ENCODE results near the gene KDR.

KDR gene

DNA sequence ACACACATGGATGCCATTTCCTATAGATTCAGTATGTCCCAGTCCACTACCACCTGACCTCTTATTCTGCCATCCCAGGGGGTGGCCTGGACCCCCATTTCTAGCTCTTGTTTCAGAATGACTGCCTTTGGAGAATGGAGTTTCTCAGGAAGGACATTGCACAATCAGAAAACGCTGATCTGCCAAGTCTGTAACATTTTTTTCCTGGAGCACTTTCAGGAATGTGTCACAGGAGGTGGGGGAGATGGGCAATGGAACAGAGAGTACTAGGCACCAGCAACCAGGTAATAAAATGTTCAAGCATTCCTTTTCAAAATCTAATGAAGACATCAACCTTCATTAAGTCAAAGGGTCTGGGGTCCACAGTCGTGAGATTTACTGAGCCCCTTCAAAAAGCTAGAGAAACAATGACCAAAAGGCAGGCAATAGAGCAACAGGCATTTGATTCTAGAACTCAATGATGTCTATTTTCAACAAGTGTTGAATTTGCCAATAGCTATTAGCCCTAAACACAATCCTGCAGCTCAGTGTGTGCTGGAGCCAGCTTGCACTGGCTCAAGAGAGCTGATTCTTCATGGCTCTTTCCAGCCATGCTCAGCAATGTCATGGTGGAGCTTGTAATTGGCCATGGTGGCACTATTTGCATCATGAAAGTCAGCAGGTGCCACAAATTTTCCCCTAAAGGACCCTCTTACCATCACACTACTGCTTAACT lies 87.1 kb downstream of the KDR start:
- Histone ChIP-seq H3K27ac (no peak overlapping the region), H3K4me3 (ENCODE audit: low read depth, low read length) (no peak overlapping the region), H3K27me3 (replicated peaks) (no peaks in the 10 kb centered on the region), H3K36me3 (replicated peaks) (no peaks in the 10 kb centered on the region)
- TF ChIP-seq, protein P1, sequence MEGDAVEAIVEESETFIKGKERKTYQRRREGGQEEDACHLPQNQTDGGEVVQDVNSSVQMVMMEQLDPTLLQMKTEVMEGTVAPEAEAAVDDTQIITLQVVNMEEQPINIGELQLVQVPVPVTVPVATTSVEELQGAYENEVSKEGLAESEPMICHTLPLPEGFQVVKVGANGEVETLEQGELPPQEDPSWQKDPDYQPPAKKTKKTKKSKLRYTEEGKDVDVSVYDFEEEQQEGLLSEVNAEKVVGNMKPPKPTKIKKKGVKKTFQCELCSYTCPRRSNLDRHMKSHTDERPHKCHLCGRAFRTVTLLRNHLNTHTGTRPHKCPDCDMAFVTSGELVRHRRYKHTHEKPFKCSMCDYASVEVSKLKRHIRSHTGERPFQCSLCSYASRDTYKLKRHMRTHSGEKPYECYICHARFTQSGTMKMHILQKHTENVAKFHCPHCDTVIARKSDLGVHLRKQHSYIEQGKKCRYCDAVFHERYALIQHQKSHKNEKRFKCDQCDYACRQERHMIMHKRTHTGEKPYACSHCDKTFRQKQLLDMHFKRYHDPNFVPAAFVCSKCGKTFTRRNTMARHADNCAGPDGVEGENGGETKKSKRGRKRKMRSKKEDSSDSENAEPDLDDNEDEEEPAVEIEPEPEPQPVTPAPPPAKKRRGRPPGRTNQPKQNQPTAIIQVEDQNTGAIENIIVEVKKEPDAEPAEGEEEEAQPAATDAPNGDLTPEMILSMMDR (IDR thresholded peaks at IDR 0.05; ENCODE audit: low read depth, low read length, missing control alignments): no peak
- in situ Hi-C loops (cut with HindIII; ENCODE audit: low pct_ligation_motif_present, low sequenced_read_pairs): no loop called here
- DNase-seq: no peak

DNA sequence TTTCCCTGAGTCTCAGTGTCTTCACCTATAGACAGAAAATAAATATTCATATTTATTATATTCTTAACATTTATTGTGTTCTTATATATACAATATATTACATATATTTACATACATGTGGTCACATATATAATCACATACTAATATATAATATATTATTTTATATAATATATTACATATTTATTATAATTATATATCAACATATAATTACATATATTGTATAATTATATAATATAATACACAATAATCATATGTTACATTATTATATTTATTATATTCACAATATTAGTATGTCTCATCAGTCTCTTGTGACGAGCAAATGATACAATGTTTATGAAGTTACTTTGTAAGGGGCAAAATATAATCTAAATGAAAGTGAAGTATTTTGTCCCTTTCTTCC lies 87.7 kb downstream of the KDR start:
- DNase-seq: no peak
- Histone ChIP-seq H3K4me3 (ENCODE audit: low read depth, low read length) (no peak overlapping the region), H3K27me3 (replicated peaks) (no peaks in the 10 kb centered on the region), H3K27ac (no peak overlapping the region), H3K36me3 (replicated peaks) (no peaks in the 10 kb centered on the region)
- in situ Hi-C loops (cut with HindIII; ENCODE audit: low pct_ligation_motif_present, low sequenced_read_pairs): no loop called here
- TF ChIP-seq, protein P1 (IDR thresholded peaks at IDR 0.05; ENCODE audit: low read depth, low read length, missing control alignments): no peak

DNA sequence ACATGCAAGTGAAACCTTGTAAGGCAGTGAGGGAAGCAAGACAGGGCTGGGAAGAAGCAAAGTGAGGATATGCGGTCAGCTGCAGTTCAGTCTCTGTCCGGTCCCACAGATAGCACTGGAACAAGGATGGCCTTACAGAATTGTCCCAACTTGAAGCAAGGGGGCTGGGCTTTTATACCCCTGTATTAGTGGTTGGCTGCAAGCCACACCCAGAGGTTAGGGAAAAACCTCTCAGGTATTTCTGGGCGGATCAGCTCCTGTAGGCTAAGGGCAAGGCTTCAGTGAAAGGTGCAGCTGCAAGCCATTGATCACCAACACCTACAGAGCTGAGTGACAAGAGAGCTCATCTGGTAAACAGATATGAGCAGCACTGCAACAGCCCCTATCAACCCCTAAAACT lies 89.0 kb downstream of the KDR start:
- Histone ChIP-seq H3K27me3 (replicated peaks) (no peaks in the 10 kb centered on the region), H3K36me3 (replicated peaks) (no peaks in the 10 kb centered on the region), H3K4me3 (ENCODE audit: low read depth, low read length) (no peak overlapping the region), H3K27ac (no peak overlapping the region)
- in situ Hi-C loops (cut with HindIII; ENCODE audit: low pct_ligation_motif_present, low sequenced_read_pairs): no loop called here
- TF ChIP-seq, protein P1 (IDR thresholded peaks at IDR 0.05; ENCODE audit: low read depth, low read length, missing control alignments): no peak
- no peak for DNase-seq

DNA sequence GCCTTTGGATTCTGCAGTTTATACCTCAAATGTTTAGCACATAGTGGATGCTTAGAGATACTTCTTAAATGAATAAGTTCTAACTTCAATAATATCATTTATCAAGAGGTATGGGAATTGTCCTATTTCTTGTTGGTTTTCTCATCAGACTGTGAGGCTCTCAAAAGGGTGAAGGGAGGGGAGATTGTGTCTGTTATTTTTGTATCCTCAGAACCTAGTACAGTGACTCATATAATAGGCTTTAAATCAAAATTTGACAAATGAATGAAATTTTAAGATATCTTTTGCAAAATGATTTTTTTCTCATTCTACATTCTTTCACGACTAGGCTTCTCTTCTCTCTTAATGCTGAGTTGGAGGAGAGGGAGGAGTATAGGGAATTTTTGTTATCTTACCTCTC lies 89.5 kb downstream of the KDR start:
- Histone ChIP-seq H3K36me3 (replicated peaks) (no peaks in the 10 kb centered on the region), H3K27me3 (replicated peaks) (no peaks in the 10 kb centered on the region), H3K4me3 (ENCODE audit: low read depth, low read length) (no peak overlapping the region), H3K27ac (no peak overlapping the region)
- in situ Hi-C loops (cut with HindIII; ENCODE audit: low pct_ligation_motif_present, low sequenced_read_pairs): no loop called here
- DNase-seq: no peak
- TF ChIP-seq, protein P1 (IDR thresholded peaks at IDR 0.05; ENCODE audit: low read depth, low read length, missing control alignments): no peak

DNA sequence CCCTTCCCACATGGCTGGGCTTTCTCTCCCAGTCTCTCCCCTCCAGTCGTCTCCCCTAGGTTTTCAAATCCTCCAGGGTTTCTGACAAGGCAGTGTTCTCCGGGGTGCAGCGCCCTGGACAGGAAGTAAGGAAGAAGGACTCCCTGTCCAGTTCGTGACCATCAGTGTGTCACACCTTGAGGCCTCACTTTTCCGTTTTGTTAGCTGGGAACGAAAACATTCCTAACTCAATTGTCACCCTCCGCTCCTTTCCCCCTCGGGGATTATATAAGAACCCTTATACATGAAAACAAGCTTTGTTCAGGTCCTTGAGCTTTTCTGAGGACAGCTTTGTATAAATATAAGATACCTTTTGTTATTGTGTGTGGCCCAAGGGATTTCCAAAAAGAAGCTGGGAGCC lies 92.1 kb downstream of the KDR start:
- Histone ChIP-seq H3K4me3 (ENCODE audit: low read depth, low read length) (no peak overlapping the region), H3K36me3 (replicated peaks) (no peaks in the 10 kb centered on the region), H3K27ac (no peak overlapping the region), H3K27me3 (replicated peaks) (no peaks in the 10 kb centered on the region)
- TF ChIP-seq, protein P1 (IDR thresholded peaks at IDR 0.05; ENCODE audit: low read depth, low read length, missing control alignments): no peak
- in situ Hi-C loops (cut with HindIII; ENCODE audit: low pct_ligation_motif_present, low sequenced_read_pairs): no loop called here
- peak; percentile 41 for DNase-seq

DNA sequence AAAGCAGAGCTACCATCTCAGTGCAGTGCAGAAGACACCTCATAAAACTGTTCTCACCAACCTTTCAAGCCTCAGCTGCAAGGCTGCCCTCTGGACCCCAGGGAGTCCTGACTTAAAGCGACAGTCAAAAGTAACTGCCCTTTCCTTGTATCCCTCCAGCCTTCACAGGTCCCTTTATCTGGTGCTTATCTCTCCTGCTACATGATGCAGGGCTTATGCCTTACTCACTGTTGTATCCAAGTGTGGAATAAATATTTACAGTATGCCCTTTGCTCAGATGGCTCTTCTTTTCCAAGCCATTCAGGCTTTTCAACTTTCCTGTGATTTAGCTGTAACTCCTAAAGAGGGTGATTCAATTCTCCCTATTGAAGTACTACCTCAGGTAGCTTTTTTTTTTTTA lies 92.6 kb downstream of the KDR start:
- peak; percentile 60 for DNase-seq
- in situ Hi-C loops (cut with HindIII; ENCODE audit: low pct_ligation_motif_present, low sequenced_read_pairs): no loop called here
- no peak overlapping the region for H3K27ac ChIP-seq
- no peaks in the 10 kb centered on the region for H3K36me3 ChIP-seq (replicated peaks)
- H3K4me3 ChIP-seq (ENCODE audit: low read depth, low read length): no peak overlapping the region
- no peaks in the 10 kb centered on the region for H3K27me3 ChIP-seq (replicated peaks)
- TF ChIP-seq, protein P1 (IDR thresholded peaks at IDR 0.05; ENCODE audit: low read depth, low read length, missing control alignments): no peak

Data from brain microvascular endothelial cell (primary cell).